T-helper 1 cell (primary cell): Measurements from ENCODE around the gene URM1.

Source experiments
- DNase-seq, 5 donors: peaks; one replicate each; pipeline ENCODE4 v3.0.0-alpha.2; 2012 to 2020

URM1 gene

GRCh38 chr9:128349772-128350171 lies 21.4 kb upstream of the URM1 start:
- no peak for DNase-seq

GRCh38 chr9:128355451-128355850 lies 15.7 kb upstream of the URM1 start:
- DNase-seq = no peak

GRCh38 chr9:128358090-128358489 lies 13.1 kb upstream of the URM1 start:
- no peak for DNase-seq

- DNase-seq = no peak
Observed at GRCh38 chr9:128358861-128359260, 12.3 kb upstream of the URM1 start.

- DNase-seq = no peak
Observed at GRCh38 chr9:128360826-128361225, 10.3 kb upstream of the URM1 start.

GRCh38 chr9:128361296-128361985 lies 9.7 kb upstream of the URM1 start:
- DNase-seq = no peak

GRCh38 chr9:128361986-128362646 lies 9.1 kb upstream of the URM1 start:
- peak; percentile 26 to 62 (median 50) for DNase-seq

- DNase-seq = no peak
Observed at GRCh38 chr9:128362774-128363173, 8.4 kb upstream of the URM1 start.

GRCh38 chr9:128365525-128365924 lies 5.6 kb upstream of the URM1 start:
- DNase-seq = no peak

- no peak for DNase-seq
Observed at GRCh38 chr9:128369024-128369706, 2.0 kb upstream of the URM1 start.

GRCh38 chr9:128370367-128370751 lies 815 bp upstream of the URM1 start:
- DNase-seq = no peak

- no peak for DNase-seq
Observed at GRCh38 chr9:128371630-128372117, 500 bp downstream of the URM1 start.

- no peak for DNase-seq
Observed at GRCh38 chr9:128372188-128372641, 1.0 kb downstream of the URM1 start.

- no peak for DNase-seq
Observed at GRCh38 chr9:128372784-128373183, 1.6 kb downstream of the URM1 start.

GRCh38 chr9:128374221-128374675 lies 3.1 kb downstream of the URM1 start:
- no peak for DNase-seq

GRCh38 chr9:128375865-128376264 lies 4.7 kb downstream of the URM1 start:
- DNase-seq = no peak

- DNase-seq = no peak
Observed at GRCh38 chr9:128382261-128382660, 11.1 kb downstream of the URM1 start.

- no peak for DNase-seq
Observed at GRCh38 chr9:128383007-128383753, 12.0 kb downstream of the URM1 start.

GRCh38 chr9:128383791-128384190 lies 12.6 kb downstream of the URM1 start:
- no peak for DNase-seq

GRCh38 chr9:128384801-128385495 lies 13.8 kb downstream of the URM1 start:
- no peak for DNase-seq

GRCh38 chr9:128385496-128386460 lies 14.6 kb downstream of the URM1 start:
- DNase-seq = no peak
